Body of pancreas (tissue), 4 donors: Measurements from ENCODE around the gene ETFBKMT.

Experiments used
- CTCF ChIP-seq, 7 experiments: fragments of 450-650 bp in 4 of 7; fragments of 200-600 bp in 3 of 7; sonication (generic) in 3 of 7; IDR thresholded peaks; one replicate each; pipeline ENCODE4 v1.5.1; 2016 to 2019; ENCODE audit warnings: antibody characterized with exemption in 7 of 7
- POLR2A ChIP-seq, 3 donors: fragments of 450-650 bp; IDR thresholded peaks; one replicate each; pipeline ENCODE4 v1.6.1; 2016; ENCODE audit warnings: antibody characterized with exemption in 3 of 3, mild to moderate bottlenecking in 2 of 3

DNA sequence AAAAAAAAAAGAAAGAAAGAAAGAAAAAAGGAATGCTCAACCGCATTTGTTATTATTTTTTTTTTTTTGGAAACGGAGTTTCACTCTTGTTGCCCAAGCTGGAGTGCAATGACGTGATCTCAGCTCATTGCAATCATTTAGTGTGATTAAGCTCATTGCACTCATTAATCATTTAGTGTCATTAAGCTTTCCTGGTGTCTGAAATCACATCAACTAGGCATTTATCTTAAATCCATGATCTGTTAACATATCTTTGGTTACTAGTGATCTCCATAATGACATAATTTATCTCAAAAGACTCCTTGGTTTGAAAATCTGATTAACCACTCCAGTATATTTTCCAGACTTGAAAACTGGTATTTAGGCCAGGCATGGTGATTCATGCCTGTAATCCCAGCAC, 26.3 kb downstream of the ETFBKMT start:
- TF ChIP-seq CTCF (IDR thresholded peaks at IDR 0.05) (no peak), POLR2A (IDR thresholded peaks at IDR 0.05) (no peak)
